Measurements from ENCODE around the gene NARS2.

The NARS2 gene

GRCh38 chr11:78451371-78452150 lies 123.1 kb downstream of the NARS2 start:
- no peak for TF ChIP-seq CTCF (IDR thresholded peaks at IDR 0.05; ENCODE audit: low read depth, low read length)
- no peak overlapping the region for H3K4me3 ChIP-seq (replicated peaks in 1 of 2; ENCODE audit: low read depth in 2 of 2, low read length in 2 of 2)
- peak in 1 of 2 donors; percentile 15 for DNase-seq (ENCODE audit: low read depth in 2 of 2)

GRCh38 chr11:78450866-78451265 lies 123.8 kb downstream of the NARS2 start:
- no peak overlapping the region for H3K4me3 ChIP-seq (replicated peaks in 1 of 2; ENCODE audit: low read depth in 2 of 2, low read length in 2 of 2)
- no peak for DNase-seq (ENCODE audit: low read depth in 2 of 2)
- no peak for TF ChIP-seq CTCF (IDR thresholded peaks at IDR 0.05; ENCODE audit: low read depth, low read length)

GRCh38 chr11:78449866-78450265 lies 124.8 kb downstream of the NARS2 start:
- DNase-seq (ENCODE audit: low read depth in 2 of 2): peak in 1 of 2 donors; percentile 65
- TF ChIP-seq CTCF (IDR thresholded peaks at IDR 0.05; ENCODE audit: low read depth, low read length): no peak
- no peak overlapping the region for H3K4me3 ChIP-seq (replicated peaks in 1 of 2; ENCODE audit: low read depth in 2 of 2, low read length in 2 of 2)

GRCh38 chr11:78446210-78446609 lies 128.5 kb downstream of the NARS2 start:
- no peak overlapping the region for H3K4me3 ChIP-seq (replicated peaks in 1 of 2; ENCODE audit: low read depth in 2 of 2, low read length in 2 of 2)
- no peak for TF ChIP-seq CTCF (IDR thresholded peaks at IDR 0.05; ENCODE audit: low read depth, low read length)
- DNase-seq (ENCODE audit: low read depth in 2 of 2): no peak

GRCh38 chr11:78444726-78445125 lies 129.9 kb downstream of the NARS2 start:
- no peak for TF ChIP-seq CTCF (IDR thresholded peaks at IDR 0.05; ENCODE audit: low read depth, low read length)
- DNase-seq (ENCODE audit: low read depth in 2 of 2): no peak

GRCh38 chr11:78441956-78442355 lies 132.7 kb downstream of the NARS2 start:
- TF ChIP-seq CTCF (IDR thresholded peaks at IDR 0.05; ENCODE audit: low read depth, low read length): no peak
- no peak overlapping the region for H3K4me3 ChIP-seq (replicated peaks in 1 of 2; ENCODE audit: low read depth in 2 of 2, low read length in 2 of 2)
- no peak for DNase-seq (ENCODE audit: low read depth in 2 of 2)

More at GRCh38 chr11:78444726-78445125, 129.9 kb downstream of the NARS2 start:
- no peak overlapping the region for H3K4me3 ChIP-seq (replicated peaks in 1 of 2; ENCODE audit: low read depth in 2 of 2, low read length in 2 of 2)

Data from cardiac fibroblast (primary cell).